NCI-H1048 (cell line): ENCODE data around the gene ABLIM2.

Experiments
- DNase-seq: peaks from one replicate; lab custom pipeline; 2025; lab: John Stamatoyannopoulos, UW

The ABLIM2 gene

DNA sequence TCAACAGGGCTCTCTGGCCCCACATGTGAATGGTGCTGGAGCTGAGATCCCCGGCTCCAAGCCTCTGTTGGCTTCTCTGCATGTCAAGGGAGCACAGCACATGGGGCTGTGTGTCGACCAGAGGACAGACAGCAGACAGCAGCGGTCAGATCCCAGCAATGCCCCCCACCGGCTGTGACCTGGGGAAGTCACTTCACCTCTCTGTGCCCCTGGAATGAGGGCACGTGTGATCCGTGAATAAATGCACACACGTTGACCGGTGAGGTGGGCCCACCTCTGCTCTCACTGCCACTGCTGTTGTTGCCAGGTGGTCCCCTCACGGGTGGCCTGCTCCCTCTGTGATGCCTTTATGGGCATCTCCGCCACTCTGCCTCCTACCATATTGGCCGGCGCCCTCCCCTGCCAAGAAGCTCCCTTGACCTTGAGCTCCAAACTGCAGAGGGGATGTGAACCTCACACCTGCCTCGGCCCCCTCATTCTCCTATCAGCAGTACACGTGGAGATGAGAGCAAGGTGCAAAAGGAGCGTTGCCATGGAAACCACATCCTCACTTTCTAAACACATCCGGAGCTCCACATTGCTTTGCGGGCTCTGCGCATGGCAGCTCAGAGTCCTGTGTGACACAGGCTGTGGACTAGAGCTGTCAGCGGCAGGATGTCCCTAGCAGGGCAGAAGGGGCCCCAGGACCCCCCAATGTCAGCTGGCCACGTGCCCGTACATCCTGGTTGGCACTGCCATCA, 75.4 kb downstream of the ABLIM2 start:
- DNase-seq: no peak

DNA sequence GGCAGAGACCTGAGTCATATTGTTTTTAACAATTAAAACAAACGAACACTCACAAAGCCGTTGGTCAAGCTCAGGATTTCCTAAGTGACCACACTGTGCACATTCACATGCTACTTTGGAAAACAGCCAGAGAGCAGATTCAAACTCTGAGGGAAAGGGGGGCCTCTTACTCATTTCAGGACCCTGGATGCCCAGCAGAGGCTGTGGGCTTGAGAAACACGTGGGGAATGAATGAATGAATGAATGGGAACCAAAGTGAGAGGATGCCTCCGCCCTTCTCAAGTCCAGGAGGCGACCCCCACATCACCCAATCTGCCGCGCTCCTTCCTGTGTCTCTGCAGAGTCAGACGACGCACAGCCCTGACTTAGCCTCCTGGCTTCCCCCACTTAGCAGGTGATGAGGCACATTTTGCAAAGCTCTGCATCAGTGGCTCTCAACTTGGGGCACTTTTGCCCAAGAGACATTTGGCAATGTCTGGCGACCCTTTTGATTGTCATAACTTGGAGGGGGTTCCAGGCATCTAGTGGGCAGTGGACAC, 76.0 kb downstream of the ABLIM2 start:
- no peak for DNase-seq

DNA sequence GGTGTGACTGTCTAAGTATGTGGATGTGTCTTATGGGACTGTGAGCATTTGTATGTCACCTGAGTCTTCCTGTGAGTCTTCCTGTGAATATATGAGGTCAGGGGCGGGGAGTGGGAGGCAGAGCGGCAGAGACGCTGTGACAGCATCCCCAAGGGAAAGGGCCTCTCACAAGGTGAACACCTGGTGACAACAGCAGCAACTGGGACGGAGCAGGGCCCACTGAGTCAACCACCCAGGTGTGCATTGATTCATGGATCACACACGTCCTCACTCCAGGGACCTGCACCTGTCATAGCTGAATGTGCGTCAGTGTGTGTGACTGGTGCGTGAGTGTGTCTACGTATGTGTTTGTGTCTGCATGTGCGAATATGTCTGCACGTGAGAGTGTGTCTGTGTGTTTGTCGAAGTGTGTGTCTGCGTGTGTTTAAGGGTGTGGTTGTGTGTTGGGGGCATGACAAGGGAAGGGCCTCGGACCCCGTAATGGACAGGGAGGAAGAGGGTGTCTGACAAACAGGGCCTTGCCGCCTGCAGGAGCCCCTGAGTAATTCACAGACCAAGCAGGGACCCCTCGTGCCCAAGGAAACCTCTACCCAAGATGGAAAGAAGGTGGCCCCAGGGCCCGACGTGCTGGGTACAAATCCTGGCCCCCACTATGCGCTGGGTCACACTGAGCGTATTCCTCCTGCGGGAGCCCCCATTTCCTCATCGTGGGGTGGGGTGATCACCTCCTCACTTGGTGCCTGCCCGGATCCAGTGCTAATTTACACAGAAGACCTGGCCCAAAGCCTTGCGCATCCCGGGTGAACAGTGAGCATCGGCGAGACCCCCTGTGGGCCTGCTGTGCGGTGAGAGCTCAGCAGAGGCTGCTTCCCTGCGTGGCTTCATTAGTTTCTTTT, 76.7 kb downstream of the ABLIM2 start:
- no peak for DNase-seq

- DNase-seq: no peak
These were observed 77.4 kb downstream of the ABLIM2 start for GRCh38 chr4:8081171-8081570.

GRCh38 chr4:8080754-8081065, 77.9 kb downstream of the ABLIM2 start:
- DNase-seq: no peak

- no peak for DNase-seq
These were observed 78.5 kb downstream of the ABLIM2 start for GRCh38 chr4:8079916-8080753.

- DNase-seq: no peak
These were observed 79.4 kb downstream of the ABLIM2 start for GRCh38 chr4:8079031-8079885.

DNA sequence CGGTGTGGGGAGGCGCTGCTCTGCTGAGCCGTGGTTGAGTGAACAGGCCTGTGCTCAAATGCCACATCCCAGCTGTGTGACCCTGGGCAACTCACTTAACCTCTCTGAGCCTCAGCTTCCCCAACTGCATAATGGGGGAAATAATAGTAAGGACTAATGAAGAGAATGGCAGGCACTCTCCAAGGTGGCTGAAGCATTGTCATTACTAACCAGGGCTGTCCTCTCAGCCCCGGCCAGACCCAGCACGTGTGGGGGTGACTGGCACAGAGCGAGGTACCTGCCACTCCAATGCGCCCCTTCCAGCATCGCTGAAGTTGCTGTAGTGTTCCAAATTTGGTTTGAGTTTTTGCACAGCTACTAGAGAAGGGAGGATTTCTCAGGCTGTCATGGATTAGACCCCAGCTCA, 80.0 kb downstream of the ABLIM2 start:
- DNase-seq: no peak

- no peak for DNase-seq
These were observed 80.5 kb downstream of the ABLIM2 start for GRCh38 chr4:8078109-8078494.

- no peak for DNase-seq
These were observed 81.2 kb downstream of the ABLIM2 start for GRCh38 chr4:8077181-8078108.

DNA sequence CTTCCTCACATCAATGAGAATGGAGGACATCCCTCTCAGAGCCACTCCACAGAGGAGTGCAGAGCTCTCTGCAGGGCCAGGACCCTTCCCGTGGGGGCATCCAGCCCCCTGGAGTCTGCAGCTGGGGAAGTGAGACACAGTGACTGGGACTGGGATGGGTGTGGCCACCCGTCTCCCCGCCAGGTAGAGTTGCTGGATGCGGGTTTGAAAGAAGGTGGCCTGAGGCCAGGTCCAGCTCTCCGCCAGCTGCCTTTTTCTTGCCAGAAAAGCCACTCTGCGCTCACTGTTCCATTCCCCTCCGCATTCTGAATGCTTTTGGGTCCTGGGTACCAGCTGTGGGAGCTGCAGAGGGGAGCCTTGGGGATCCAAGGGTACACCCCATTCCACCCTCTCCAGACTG, 82.6 kb downstream of the ABLIM2 start:
- DNase-seq: no peak

- DNase-seq: no peak
These were observed 85.3 kb downstream of the ABLIM2 start for GRCh38 chr4:8073206-8073863.

DNA sequence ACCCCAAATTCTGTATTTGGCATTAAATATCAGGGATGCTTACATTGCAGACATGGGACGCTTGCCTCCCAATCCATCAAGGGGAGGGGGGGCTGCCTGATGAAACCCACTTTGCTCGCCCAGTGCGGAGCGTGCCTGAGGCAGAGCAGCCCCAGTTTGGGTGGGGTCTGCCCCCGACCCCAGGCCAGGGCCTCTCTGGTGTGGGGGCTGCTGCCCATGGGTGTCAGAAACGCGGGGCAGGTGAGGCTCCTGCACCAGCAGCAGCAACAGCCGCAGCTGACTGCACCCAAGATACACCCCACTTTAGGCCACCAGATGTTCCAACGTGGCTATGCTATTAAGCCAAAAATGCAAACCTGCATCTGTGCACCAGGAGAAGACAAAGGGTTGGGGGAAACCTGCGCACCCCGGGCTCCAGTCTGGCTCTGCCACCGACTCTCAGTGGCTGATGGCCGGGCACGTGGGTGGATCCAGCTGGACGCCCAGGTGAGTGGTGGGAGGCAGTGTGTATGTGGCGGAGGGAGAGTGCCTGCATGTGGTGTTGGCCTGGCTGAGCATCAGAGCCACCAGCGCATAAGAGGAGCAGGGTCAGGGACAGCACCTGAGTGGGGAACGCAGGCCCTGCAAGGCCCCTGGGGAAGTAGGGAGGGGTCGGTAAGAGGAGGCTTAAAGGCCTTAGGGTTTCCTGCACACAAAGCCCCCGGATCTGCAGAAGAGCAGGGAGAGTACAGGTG, 86.2 kb downstream of the ABLIM2 start:
- no peak for DNase-seq

DNA sequence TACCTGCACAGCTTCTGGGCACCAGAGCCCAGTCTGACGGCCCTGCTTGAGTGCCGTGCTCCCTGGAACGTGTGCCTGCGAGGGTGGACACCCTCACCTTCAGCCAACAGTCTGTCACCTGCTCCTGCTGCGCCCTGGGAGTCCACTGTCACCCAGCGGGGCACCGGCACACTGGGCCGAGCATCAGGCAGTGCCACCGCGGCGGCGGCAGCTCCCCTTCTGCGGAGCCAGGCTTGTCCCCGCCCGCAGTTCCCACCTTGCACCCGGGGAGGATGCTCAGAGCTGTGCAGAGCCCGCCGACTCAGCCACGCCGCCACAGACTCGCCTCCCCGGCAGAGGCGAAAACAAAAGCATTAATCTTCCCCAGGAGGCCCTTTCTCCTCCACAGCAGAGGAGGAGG, 86.8 kb downstream of the ABLIM2 start:
- DNase-seq: no peak

DNA sequence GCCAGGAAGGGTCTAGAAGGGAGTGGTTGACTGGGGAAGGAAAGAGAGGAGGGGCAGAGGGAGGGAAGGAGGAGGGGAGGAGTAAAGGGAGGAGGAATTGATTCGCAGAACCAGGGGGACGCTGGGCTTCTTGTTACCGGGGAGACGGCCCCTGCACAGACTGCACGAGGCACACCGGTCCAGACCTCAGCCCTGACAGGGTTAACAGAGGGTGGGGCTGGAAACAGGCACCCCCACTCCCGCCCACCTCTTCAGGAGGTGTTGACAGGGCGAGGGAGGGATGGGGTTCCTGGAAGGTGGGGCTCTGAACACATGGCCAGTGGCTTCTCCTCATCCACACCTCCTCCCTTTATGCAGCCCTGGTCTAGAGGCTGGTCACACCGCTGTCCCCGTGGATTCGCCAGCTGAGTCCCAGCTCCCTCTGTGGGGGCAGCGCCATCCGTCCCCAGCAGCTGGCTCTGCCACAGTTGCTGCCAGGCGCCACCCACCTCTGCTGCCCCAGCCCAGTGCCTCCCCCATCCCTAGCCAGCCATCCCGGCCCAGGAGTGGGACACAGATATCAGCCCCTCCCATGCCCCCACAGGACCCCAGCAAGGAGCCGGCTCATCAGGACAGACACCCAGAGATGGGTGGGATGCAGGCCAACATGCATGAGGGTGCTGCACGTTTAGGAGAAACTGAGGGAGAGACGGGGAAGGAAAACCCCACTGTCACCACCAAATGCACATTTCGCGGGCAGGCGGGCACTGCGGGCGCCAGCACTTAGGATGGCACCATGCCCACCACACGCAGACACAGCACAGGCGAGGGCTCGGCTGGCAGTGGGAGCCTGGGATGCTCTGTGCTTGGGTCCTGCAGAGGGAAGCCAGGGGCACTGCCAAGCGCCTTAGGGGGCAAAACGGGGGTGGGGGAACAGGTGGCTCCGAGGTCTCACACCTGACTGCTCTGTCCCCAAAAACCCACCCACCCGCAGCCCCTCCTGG, 87.6 kb downstream of the ABLIM2 start:
- no peak for DNase-seq

GRCh38 chr4:8069102-8069752, 89.4 kb downstream of the ABLIM2 start:
- DNase-seq: no peak
